Ovary (tissue), 3 donors: ENCODE data around the gene SSR4.

Experiments
- CTCF ChIP-seq, 3 donors: fragments of 450-650 bp in 2 of 3; fragments of 200-600 bp in 1 of 3; IDR thresholded peaks; one replicate each; pipeline versions ENCODE4 v1.5.1 to v1.8.0; 2016 to 2022; ENCODE audit warnings: antibody characterized with exemption in 3 of 3, mild to moderate bottlenecking in 1 of 3
- EP300 ChIP-seq: sonication (generic); formaldehyde crosslinking; IDR thresholded peaks from one replicate; pipeline ENCODE4 v1.6.1; 2017; ENCODE audit warnings: antibody characterized with exemption
- donor health status: DM: no; HTN: no; CAD: no.

DNA sequence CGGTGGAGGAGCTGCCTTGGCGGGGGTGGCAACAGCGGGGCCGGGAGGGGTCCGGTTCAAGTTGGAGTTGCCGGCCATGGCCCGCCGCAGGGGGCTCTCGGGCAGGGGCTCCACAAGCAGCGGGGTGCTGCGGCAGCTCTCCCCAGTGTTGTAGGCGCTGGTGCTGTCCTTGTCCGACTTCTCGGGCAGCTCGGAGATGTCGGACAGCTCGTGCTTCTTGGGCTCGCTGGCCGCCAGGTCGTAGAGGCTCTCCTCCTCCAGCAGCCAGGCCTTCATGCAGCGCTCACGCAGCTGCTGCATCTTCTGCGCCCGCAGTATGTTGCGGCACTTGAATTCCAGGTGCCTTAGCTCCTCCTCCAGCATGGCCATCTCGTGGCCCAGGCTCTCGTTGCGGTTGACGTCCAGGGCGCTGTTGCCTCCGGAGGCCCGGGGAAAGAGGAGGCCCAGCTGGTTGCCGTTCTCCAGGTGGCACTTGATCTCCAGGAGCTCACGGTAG lies 9.7 kb downstream of the SSR4 start:
- TF ChIP-seq CTCF (IDR thresholded peaks at IDR 0.05) (no peak), EP300 (no peak)
